K562 (cell line): ENCODE data around the gene PRRC2A. TPM values are rescaled to one million over a fixed set of nuclear protein-coding genes. Genes with fewer than 3 reads are reported as not detected.

ENCODE experiments used
- DMBX1 ChIP-seq: fragments of 250-450 bp; sonication (Bioruptor Pico); IDR thresholded peaks from 2 replicates; pipeline ENCODE4 v1.8.0; 2022; ENCODE audit warnings: inconsistent platforms, mild to moderate bottlenecking, moderate library complexity, borderline replicate concordance
- MBD2 ChIP-seq: sonication (generic); IDR thresholded peaks from 2 replicates; pipeline ENCODE4 v1.6.1; 2016; ENCODE audit warnings: low read depth, borderline replicate concordance
- YY1 ChIP-seq, 3 experiments: IDR thresholded peaks; 2 replicates each; pipeline ENCODE4 v1.6.1; 2011; ENCODE audit warnings: low read length in 2 of 3, mild to moderate bottlenecking in 2 of 3, moderate library complexity in 2 of 3, borderline replicate concordance in 1 of 3, control low read depth in 1 of 3, low read depth in 1 of 3; ENCODE audit not compliant: insufficient read depth in 3 of 3, insufficient replicate concordance in 2 of 3, control insufficient read depth in 1 of 3, insufficient read length in 1 of 3; ENCODE audit errors: extremely low read depth in 1 of 3
- ZMIZ1 ChIP-seq, 2 experiments: fragments of 150-350 bp in 1 of 2; IDR thresholded peaks; 2 replicates each; pipeline ENCODE4 v1.6.1; 2012 to 2016; ENCODE audit warnings: low read depth in 2 of 2, low read length in 2 of 2, mild to moderate bottlenecking in 1 of 2, moderate library complexity in 1 of 2
- ZNF395 ChIP-seq: fragments of 200-800 bp; sonication (Bioruptor generic); IDR thresholded peaks from 2 replicates; pipeline ENCODE4 v1.6.1; 2017; ENCODE audit warnings: missing genetic modification characterization, missing compliant biosample characterization
- ZNF586 ChIP-seq: fragments of 450-650 bp; formaldehyde crosslinking; conservative IDR thresholded peaks from 2 replicates; pipeline ENCODE4 v1.4.0; 2020; ENCODE audit warnings: mild to moderate bottlenecking, moderate library complexity
- polyA plus RNA-seq, 8 experiments: library from polyadenylated mRNA; depleted of rRNA in 4 of 8; stranded (reverse) in 5 of 8; unstranded in 3 of 8; fragments of >200 nt; fragmentation: Nextera tagmentation in 2 of 8; fragmentation: Illumina TruSeq in 1 of 8; extraction: Ambion mirVana in 2 of 8; extraction: Trizol in 1 of 8; gene quantifications; 2 replicates each; pipeline versions ENCODE4 v1.2.1 to v1.2.3, GENCODE V29; 2011 to 2014; ENCODE audit warnings: inconsistent platforms in 1 of 8, missing spikeins in 1 of 8
- total RNA-seq, 7 experiments: library from RNA; depleted of rRNA in 6 of 7; stranded (reverse); fragments of >200 nt in 6 of 7; fragmentation: Illumina TruSeq in 2 of 7; extraction: Trizol in 2 of 7; gene quantifications; 2 replicates each; pipeline versions ENCODE4 v1.2.1 to v1.2.3, GENCODE V29; 2011 to 2021; ENCODE audit warnings: low replicate concordance in 1 of 7
- TF ChIP-seq, protein P1 (sequence below): fragments of 450-650 bp; IDR thresholded peaks from 2 replicates; pipeline ENCODE4 v1.6.1; 2017; ENCODE audit warnings: antibody characterized with exemption
- TF ChIP-seq, protein P2 (sequence below): sonication (generic); formaldehyde crosslinking; IDR thresholded peaks from 2 replicates; pipeline ENCODE4 v1.8.0; 2022; ENCODE audit warnings: mild to moderate bottlenecking, missing genetic modification reagents, borderline replicate concordance
- TF ChIP-seq, protein P3 (sequence below): sonication (generic); formaldehyde crosslinking; IDR thresholded peaks from 2 replicates; pipeline ENCODE4 v1.8.1; 2023; ENCODE audit warnings: missing genetic modification reagents, mild to moderate bottlenecking, borderline replicate concordance

Gene PRRC2A
- total and polyA plus RNA-seq, 9 of the 15 experiments (the other 6 are each of a cell fraction or from before 2014, with no cell fraction given), result 1.0 to 332 (median 63.0) TPM

- TF ChIP-seq ZMIZ1 (IDR thresholded peaks at IDR 0.05; ENCODE audit: low read depth in 2 of 2, low read length in 2 of 2), result peak in 1 of 2 experiments; percentile 27; a peak in 1 of 4 replicates
- peak in 2 of 3 experiments; percentile 9 to 56 for TF ChIP-seq YY1 (IDR thresholded peaks at IDR 0.05; ENCODE audit: borderline replicate concordance in 1 of 3, control insufficient read depth in 1 of 3, extremely low read depth in 1 of 3, insufficient read depth in 3 of 3, insufficient read length in 1 of 3, insufficient replicate concordance in 2 of 3, low read depth in 1 of 3, low read length in 2 of 3)
- no peak for TF ChIP-seq MBD2
- TF ChIP-seq, protein P1, sequence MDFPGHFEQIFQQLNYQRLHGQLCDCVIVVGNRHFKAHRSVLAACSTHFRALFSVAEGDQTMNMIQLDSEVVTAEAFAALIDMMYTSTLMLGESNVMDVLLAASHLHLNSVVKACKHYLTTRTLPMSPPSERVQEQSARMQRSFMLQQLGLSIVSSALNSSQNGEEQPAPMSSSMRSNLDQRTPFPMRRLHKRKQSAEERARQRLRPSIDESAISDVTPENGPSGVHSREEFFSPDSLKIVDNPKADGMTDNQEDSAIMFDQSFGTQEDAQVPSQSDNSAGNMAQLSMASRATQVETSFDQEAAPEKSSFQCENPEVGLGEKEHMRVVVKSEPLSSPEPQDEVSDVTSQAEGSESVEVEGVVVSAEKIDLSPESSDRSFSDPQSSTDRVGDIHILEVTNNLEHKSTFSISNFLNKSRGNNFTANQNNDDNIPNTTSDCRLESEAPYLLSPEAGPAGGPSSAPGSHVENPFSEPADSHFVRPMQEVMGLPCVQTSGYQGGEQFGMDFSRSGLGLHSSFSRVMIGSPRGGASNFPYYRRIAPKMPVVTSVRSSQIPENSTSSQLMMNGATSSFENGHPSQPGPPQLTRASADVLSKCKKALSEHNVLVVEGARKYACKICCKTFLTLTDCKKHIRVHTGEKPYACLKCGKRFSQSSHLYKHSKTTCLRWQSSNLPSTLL, result peak; percentile 50
- no peak for TF ChIP-seq ZNF395 (CRISPR knock-in tag)
- TF ChIP-seq DMBX1 (CRISPR knock-in tag), result no peak; the same call in 1 of the 2 replicates
- TF ChIP-seq, protein P2, sequence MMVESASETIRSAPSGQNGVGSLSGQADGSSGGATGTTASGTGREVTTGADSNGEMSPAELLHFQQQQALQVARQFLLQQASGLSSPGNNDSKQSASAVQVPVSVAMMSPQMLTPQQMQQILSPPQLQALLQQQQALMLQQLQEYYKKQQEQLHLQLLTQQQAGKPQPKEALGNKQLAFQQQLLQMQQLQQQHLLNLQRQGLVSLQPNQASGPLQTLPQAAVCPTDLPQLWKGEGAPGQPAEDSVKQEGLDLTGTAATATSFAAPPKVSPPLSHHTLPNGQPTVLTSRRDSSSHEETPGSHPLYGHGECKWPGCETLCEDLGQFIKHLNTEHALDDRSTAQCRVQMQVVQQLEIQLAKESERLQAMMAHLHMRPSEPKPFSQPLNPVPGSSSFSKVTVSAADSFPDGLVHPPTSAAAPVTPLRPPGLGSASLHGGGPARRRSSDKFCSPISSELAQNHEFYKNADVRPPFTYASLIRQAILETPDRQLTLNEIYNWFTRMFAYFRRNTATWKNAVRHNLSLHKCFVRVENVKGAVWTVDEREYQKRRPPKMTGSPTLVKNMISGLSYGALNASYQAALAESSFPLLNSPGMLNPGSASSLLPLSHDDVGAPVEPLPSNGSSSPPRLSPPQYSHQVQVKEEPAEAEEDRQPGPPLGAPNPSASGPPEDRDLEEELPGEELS (CRISPR knock-in tag), result no peak; the same call in 1 of the 2 replicates
- TF ChIP-seq ZNF586, result no peak
- TF ChIP-seq, protein P3, sequence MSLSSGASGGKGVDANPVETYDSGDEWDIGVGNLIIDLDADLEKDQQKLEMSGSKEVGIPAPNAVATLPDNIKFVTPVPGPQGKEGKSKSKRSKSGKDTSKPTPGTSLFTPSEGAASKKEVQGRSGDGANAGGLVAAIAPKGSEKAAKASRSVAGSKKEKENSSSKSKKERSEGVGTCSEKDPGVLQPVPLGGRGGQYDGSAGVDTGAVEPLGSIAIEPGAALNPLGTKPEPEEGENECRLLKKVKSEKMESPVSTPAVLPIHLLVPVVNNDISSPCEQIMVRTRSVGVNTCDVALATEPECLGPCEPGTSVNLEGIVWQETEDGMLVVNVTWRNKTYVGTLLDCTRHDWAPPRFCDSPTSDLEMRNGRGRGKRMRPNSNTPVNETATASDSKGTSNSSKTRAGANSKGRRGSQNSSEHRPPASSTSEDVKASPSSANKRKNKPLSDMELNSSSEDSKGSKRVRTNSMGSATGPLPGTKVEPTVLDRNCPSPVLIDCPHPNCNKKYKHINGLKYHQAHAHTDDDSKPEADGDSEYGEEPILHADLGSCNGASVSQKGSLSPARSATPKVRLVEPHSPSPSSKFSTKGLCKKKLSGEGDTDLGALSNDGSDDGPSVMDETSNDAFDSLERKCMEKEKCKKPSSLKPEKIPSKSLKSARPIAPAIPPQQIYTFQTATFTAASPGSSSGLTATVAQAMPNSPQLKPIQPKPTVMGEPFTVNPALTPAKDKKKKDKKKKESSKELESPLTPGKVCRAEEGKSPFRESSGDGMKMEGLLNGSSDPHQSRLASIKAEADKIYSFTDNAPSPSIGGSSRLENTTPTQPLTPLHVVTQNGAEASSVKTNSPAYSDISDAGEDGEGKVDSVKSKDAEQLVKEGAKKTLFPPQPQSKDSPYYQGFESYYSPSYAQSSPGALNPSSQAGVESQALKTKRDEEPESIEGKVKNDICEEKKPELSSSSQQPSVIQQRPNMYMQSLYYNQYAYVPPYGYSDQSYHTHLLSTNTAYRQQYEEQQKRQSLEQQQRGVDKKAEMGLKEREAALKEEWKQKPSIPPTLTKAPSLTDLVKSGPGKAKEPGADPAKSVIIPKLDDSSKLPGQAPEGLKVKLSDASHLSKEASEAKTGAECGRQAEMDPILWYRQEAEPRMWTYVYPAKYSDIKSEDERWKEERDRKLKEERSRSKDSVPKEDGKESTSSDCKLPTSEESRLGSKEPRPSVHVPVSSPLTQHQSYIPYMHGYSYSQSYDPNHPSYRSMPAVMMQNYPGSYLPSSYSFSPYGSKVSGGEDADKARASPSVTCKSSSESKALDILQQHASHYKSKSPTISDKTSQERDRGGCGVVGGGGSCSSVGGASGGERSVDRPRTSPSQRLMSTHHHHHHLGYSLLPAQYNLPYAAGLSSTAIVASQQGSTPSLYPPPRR, result no peak
Observed at GRCh38 chr6:31663961-31664789, 43.7 kb downstream of the PRRC2A start (continued).
